GM12864 (cell line): ENCODE measurements around the gene LCT.

Source experiments
- DNase-seq: peaks from one replicate; pipeline ENCODE4 v3.0.0-alpha.2; 2011; ENCODE audit warnings: low read depth
- H3K4me3 ChIP-seq: 2 replicates; pipeline ENCODE4 v1.5.1; 2011; ENCODE audit warnings: mild to moderate bottlenecking, low read depth, low read length, control low read depth
- CTCF ChIP-seq: IDR thresholded peaks from 2 replicates; pipeline ENCODE4 v1.5.1; 2011; ENCODE audit warnings: low read depth, mild to moderate bottlenecking, moderate library complexity, low read length, control low read depth, inconsistent platforms; ENCODE audit errors: missing control alignments

Gene LCT

GRCh38 chr2:135870571-135870970, 33.6 kb upstream of the LCT start:
- no peak for DNase-seq
- TF ChIP-seq CTCF: no peak
- no peak overlapping the region for H3K4me3 ChIP-seq

- H3K4me3 ChIP-seq: no peak overlapping the region
- DNase-seq: no peak
- TF ChIP-seq CTCF: no peak
Measured at GRCh38 chr2:135863233-135863632, 26.2 kb upstream of the LCT start.

GRCh38 chr2:135862718-135863117, 25.7 kb upstream of the LCT start:
- no peak for DNase-seq
- TF ChIP-seq CTCF: no peak
- H3K4me3 ChIP-seq: no peak overlapping the region

GRCh38 chr2:135853401-135853800, 16.4 kb upstream of the LCT start:
- DNase-seq: no peak
- no peak for TF ChIP-seq CTCF

GRCh38 chr2:135851858-135852257, 14.9 kb upstream of the LCT start:
- DNase-seq: no peak
- TF ChIP-seq CTCF: no peak
- no peak overlapping the region for H3K4me3 ChIP-seq

More at GRCh38 chr2:135853401-135853800, 16.4 kb upstream of the LCT start:
- no peak overlapping the region for H3K4me3 ChIP-seq

GRCh38 chr2:135850892-135851668, 14.1 kb upstream of the LCT start:
- no peak for DNase-seq
- H3K4me3 ChIP-seq: no peak overlapping the region
- TF ChIP-seq CTCF: no peak

GRCh38 chr2:135849087-135849486, 12.1 kb upstream of the LCT start:
- DNase-seq: no peak
- no peak for TF ChIP-seq CTCF
- no peak overlapping the region for H3K4me3 ChIP-seq
